H1 (cell line): Measurements from ENCODE around the gene ZYX.

Experiments
- ATF2 ChIP-seq: IDR thresholded peaks from 2 replicates; pipeline ENCODE4 v1.6.1; 2012; ENCODE audit warnings: low read length, inconsistent platforms
- CHD2 ChIP-seq: IDR thresholded peaks from 2 replicates; pipeline ENCODE4 v1.6.1; 2012; ENCODE audit warnings: low read length, improper control_type of control experiment
- CTCF ChIP-seq, 3 experiments: IDR thresholded peaks; 1 replicate in 2 of 3; 2 replicates in 1 of 3; pipeline versions ENCODE4 v1.5.1 to v1.6.1; 2011; ENCODE audit warnings: low read length in 3 of 3, mild to moderate bottlenecking in 3 of 3, inconsistent platforms in 2 of 3, low read depth in 1 of 3, moderate library complexity in 1 of 3; ENCODE audit not compliant: insufficient read depth in 1 of 3; ENCODE audit errors: control extremely low read depth in 1 of 3
- TBP ChIP-seq: IDR thresholded peaks from 2 replicates; pipeline ENCODE4 v1.6.1; 2011; ENCODE audit warnings: low read depth, low read length, improper control_type of control experiment

- TF ChIP-seq CTCF (IDR thresholded peaks at IDR 0.05; ENCODE audit: control extremely low read depth in 1 of 3, insufficient read depth in 1 of 3, low read depth in 1 of 3, low read length in 3 of 3) (no peak), TBP (no peak), ATF2 (no peak), CHD2 (no peak)
Measured at GRCh38 chr7:143394777-143395176, 13.6 kb downstream of the ZYX start.
